ENCODE measurements around the gene APC2. TPM values are rescaled to one million over a fixed set of nuclear protein-coding genes. Genes with fewer than 3 reads are reported as not detected.

Gene APC2
- total RNA-seq, 1 experiment from 2014 or later, result 1.6 TPM

DNA sequence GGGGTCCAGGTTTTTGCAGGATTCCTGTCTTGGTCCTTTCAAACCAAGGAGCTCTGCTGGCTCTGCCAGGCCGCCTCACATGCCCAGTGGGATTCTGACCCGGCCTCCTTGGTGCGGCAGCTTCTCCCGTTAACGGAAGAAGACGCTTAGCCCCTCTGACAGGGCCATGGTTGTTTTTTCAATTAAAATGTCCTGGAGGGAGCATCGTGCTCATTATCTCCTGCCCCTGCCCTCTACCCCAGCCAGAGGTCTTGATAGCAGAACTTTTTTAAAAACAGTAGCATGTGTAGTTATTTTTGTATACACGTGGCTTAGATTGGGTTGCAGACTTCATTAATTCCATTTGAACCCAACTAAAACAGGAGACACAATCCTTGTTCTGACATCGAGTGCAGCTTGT lies 23.2 kb upstream of the APC2 start:
- Histone ChIP-seq H3K9me3 (ENCODE audit: insufficient read depth, low read depth) (no peaks in the 10 kb centered on the region), H3K36me3 (ENCODE audit: low read depth) (no peaks in the 10 kb centered on the region), H3F3A (ENCODE audit: insufficient read depth, low read depth) (peaks cover 4% of the 10 kb centered on the region; the same call in 1 of the 2 replicates), H3K27me3 (ENCODE audit: insufficient read depth, low read depth) (no peaks in the 10 kb centered on the region), H3K4me2 (no peak overlapping the region), H2AFZ (no peak overlapping the region), H3K27ac (no peak overlapping the region), H3K4me1 (replicated peaks; ENCODE audit: insufficient read depth) (no peaks in the 10 kb centered on the region), H3K9me2 (ENCODE audit: insufficient read depth) (no peaks in the 10 kb centered on the region), H3K4me3 (no peak overlapping the region), H3K79me2 (ENCODE audit: low read depth) (no peaks in the 10 kb centered on the region), H4K20me1 (ENCODE audit: insufficient read depth) (no peaks in the 10 kb centered on the region; the same call in none of the 2 replicates)
- POLR2A ChIA-PET (ENCODE audit: unreplicated experiment), result interaction anchor here (0.6 kb wide), 1 partner anchor 10 kb away, joined by 18 read pairs; no protein-coding TSS in a partner anchor
- CTCF ChIA-PET, result no interaction called here
- TF ChIP-seq, protein P1, sequence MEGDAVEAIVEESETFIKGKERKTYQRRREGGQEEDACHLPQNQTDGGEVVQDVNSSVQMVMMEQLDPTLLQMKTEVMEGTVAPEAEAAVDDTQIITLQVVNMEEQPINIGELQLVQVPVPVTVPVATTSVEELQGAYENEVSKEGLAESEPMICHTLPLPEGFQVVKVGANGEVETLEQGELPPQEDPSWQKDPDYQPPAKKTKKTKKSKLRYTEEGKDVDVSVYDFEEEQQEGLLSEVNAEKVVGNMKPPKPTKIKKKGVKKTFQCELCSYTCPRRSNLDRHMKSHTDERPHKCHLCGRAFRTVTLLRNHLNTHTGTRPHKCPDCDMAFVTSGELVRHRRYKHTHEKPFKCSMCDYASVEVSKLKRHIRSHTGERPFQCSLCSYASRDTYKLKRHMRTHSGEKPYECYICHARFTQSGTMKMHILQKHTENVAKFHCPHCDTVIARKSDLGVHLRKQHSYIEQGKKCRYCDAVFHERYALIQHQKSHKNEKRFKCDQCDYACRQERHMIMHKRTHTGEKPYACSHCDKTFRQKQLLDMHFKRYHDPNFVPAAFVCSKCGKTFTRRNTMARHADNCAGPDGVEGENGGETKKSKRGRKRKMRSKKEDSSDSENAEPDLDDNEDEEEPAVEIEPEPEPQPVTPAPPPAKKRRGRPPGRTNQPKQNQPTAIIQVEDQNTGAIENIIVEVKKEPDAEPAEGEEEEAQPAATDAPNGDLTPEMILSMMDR (conservative IDR thresholded peaks at IDR 0.05), result no peak
- TF ChIP-seq EZH2 (IDR thresholded peaks at IDR 0.05; ENCODE audit: low read depth), result no peak
- BruUV-seq (replicated peaks), result no TSS peak
- DNase-seq, result no peak
- intact Hi-C loops (cut with micrococcal nuclease; ENCODE audit: unreplicated experiment), result no loop called here

DNA sequence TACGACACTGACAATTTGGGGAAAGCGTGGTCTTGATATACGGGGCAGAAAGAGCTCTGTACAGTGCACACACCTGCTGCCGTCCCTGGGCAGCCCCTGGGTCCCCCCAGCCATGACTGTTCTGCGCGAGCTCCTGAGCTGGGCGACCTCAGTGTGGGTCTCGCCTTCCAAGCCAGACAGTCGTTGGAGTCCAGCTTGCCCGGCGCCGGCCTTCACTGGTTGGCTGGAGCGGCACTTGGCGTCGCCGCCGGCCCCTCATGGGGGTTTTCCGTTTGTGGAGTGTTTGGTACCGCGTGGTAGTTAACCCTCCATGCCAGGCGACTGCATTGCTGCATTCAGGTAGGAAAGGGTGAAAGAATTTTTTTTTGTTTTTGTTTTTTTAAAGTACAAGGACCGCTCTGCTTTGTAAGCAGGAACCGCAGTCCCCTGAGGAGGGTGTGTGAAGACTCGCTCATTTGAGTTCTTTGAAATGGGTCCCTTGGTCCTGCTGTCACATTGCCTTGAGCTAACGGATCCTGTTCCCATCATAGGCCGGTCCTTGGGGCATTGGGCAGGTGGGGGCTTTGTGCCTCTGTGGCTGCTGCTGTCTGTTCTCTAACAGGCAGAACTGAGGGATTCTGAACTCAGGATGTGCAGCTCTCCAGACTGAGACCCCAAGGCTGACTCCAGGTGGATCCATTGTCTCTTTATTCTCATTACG lies 22.6 kb upstream of the APC2 start:
- TF ChIP-seq EZH2 (IDR thresholded peaks at IDR 0.05; ENCODE audit: low read depth), result no peak
- TF ChIP-seq, protein P1 (conservative IDR thresholded peaks at IDR 0.05), result no peak
- no peaks in the 10 kb centered on the region for H3K9me3 ChIP-seq (ENCODE audit: insufficient read depth, low read depth)
- ChIA-PET POLR2A (ENCODE audit: unreplicated experiment) (no interaction called here), CTCF (no interaction called here)
- intact Hi-C loops (cut with micrococcal nuclease; ENCODE audit: unreplicated experiment), result no loop called here
- no peak overlapping the region for H3K4me3 ChIP-seq
- no peaks in the 10 kb centered on the region for H3K27me3 ChIP-seq (ENCODE audit: insufficient read depth, low read depth)
- H2AFZ ChIP-seq, result no peak overlapping the region
- no peaks in the 10 kb centered on the region for H3K36me3 ChIP-seq (ENCODE audit: low read depth)
- no peaks in the 10 kb centered on the region for H3K9me2 ChIP-seq (ENCODE audit: insufficient read depth)
- H3K27ac ChIP-seq, result no peak overlapping the region
- DNase-seq, result no peak
- no peak overlapping the region for H3K4me2 ChIP-seq
- H3F3A ChIP-seq (ENCODE audit: insufficient read depth, low read depth), result peaks cover 3% of the 10 kb centered on the region; the same call in 1 of the 2 replicates
- H3K4me1 ChIP-seq (replicated peaks; ENCODE audit: insufficient read depth), result no peaks in the 10 kb centered on the region
- no peaks in the 10 kb centered on the region; the same call in none of the 2 replicates for H4K20me1 ChIP-seq (ENCODE audit: insufficient read depth)
- BruUV-seq (replicated peaks), result no TSS peak
- H3K79me2 ChIP-seq (ENCODE audit: low read depth), result no peaks in the 10 kb centered on the region

DNA sequence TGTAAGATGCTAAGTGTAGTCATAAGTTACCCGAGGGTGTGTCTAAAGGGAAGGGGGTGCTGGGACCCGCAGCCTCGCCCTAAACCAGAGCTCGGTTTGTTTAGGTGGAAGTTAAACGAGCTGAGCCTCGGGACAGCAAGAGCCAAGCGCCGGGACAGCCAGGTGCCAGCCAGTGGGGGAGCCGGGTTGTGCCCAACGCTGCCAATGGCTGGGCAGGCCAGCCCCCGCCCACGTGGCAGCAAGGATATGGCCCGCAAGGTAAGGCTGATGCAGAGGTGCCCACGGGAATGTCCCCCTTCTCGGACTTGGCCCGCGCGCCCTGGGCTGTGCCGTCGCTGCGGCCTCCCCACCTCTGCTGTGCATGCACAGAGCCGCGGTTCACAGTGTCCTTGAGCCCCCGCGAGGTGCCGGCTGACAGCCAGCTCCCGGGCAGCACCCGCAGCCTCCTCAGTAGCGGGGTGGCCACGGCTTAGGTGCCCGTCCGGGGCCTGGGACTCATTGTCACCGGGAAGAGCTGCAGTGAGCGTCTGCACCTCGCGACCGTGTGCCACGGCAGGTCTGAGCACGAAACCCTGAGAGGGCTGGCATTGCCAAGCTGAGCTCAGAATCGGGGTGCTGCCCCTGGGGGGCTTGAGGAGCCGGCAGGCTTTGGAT lies 21.1 kb upstream of the APC2 start:
- CTCF ChIA-PET, result no interaction called here
- no TSS peak for BruUV-seq (replicated peaks)
- no peak for DNase-seq
- no peak overlapping the region for H3K4me2 ChIP-seq
- no peaks in the 10 kb centered on the region; the same call in none of the 2 replicates for H4K20me1 ChIP-seq (ENCODE audit: insufficient read depth)
- H3K4me1 ChIP-seq (replicated peaks; ENCODE audit: insufficient read depth), result no peaks in the 10 kb centered on the region
- no peak overlapping the region for H2AFZ ChIP-seq
- H3K36me3 ChIP-seq (ENCODE audit: low read depth), result no peaks in the 10 kb centered on the region
- no peaks in the 10 kb centered on the region for H3K79me2 ChIP-seq (ENCODE audit: low read depth)
- intact Hi-C loops (cut with micrococcal nuclease; ENCODE audit: unreplicated experiment), result no loop called here
- no peaks in the 10 kb centered on the region for H3F3A ChIP-seq (ENCODE audit: insufficient read depth, low read depth)
- TF ChIP-seq EZH2 (IDR thresholded peaks at IDR 0.05; ENCODE audit: low read depth), result no peak
- TF ChIP-seq, protein P1 (conservative IDR thresholded peaks at IDR 0.05), result no peak
- no peaks in the 10 kb centered on the region for H3K9me2 ChIP-seq (ENCODE audit: insufficient read depth)
- H3K27ac ChIP-seq, result no peak overlapping the region
- no peaks in the 10 kb centered on the region for H3K27me3 ChIP-seq (ENCODE audit: insufficient read depth, low read depth)
- POLR2A ChIA-PET (ENCODE audit: unreplicated experiment), result no interaction called here
- no peaks in the 10 kb centered on the region for H3K9me3 ChIP-seq (ENCODE audit: insufficient read depth, low read depth)
- H3K4me3 ChIP-seq, result no peak overlapping the region

Data from PC-9 (cell line).